ENCODE results near the gene DAB2IP.

DNA sequence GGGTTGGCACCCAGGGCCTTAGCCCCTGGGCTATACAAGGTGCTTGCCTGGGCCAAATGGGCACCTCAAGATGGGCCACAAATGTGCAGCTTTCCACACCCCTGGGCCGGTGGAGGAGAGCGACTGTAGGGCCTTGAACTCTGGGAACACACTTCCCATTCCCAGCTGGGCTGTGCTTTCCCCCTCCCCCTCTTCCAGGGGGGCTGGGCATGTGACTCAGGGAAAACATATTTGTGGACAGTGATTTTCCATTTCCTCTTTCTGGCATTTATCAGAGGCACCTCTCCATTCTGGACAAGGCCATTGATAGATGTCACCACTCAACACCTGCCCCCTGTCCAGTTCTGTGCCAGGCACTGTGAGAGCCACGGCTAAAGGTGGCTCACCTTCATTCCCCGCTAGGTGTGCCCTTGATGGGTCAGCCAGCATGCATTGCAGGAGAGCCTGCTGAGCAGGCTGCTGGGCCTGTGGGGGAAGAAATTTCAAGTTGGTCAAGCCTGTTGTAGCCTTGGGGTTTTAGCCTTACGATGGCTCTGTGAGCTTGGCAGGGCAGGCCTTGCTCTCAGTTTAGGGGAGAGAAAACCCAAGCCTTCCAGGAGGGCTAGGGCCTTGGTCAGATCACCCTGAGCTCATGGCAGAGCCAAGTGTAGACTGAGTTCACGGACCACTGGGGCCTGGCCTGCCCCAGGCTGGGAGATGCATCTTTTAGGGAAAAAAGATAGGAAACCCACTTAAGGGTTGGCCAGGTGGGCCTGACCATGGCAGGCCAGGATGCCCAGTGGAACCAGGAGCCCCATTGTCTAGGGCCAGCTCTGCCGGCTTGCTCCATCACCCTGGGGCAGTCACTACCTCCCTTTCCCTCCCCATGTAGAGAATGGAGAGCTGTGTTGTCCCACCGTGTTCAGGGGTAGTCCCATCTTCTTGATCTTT lies 113.9 kb downstream of the DAB2IP start:
- TF ChIP-seq POLR2A (IDR thresholded peaks at IDR 0.05) (no peak), POLR2AphosphoS5 (IDR thresholded peaks at IDR 0.05) (peak; percentile 67), EP300 (IDR thresholded peaks at IDR 0.05) (no peak)
- TF ChIP-seq, protein P1, sequence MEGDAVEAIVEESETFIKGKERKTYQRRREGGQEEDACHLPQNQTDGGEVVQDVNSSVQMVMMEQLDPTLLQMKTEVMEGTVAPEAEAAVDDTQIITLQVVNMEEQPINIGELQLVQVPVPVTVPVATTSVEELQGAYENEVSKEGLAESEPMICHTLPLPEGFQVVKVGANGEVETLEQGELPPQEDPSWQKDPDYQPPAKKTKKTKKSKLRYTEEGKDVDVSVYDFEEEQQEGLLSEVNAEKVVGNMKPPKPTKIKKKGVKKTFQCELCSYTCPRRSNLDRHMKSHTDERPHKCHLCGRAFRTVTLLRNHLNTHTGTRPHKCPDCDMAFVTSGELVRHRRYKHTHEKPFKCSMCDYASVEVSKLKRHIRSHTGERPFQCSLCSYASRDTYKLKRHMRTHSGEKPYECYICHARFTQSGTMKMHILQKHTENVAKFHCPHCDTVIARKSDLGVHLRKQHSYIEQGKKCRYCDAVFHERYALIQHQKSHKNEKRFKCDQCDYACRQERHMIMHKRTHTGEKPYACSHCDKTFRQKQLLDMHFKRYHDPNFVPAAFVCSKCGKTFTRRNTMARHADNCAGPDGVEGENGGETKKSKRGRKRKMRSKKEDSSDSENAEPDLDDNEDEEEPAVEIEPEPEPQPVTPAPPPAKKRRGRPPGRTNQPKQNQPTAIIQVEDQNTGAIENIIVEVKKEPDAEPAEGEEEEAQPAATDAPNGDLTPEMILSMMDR (IDR thresholded peaks at IDR 0.05) = no peak
